H1 (cell line): Measurements from ENCODE around the gene ANKUB1. TPM values are rescaled to one million over a fixed set of nuclear protein-coding genes. Genes with fewer than 3 reads are reported as not detected.
"Not testable (repeated sequence)": the region's sequence is repeated elsewhere in the genome, so short reads cannot be mapped to it uniquely, and the experiment has no call there.

Experiments
- CTCF ChIA-PET: fragments of 300-600 bp; sonication (Branson Sonifier 250); formaldehyde crosslinking; loops from one replicate; lab custom pipeline; 2021; ENCODE audit not compliant: partially characterized antibody; lab: Charles Lee
- POLR2A ChIA-PET: fragments of 300-600 bp; sonication (Branson Sonifier 250); formaldehyde crosslinking; loops from one replicate; lab custom pipeline; 2021; ENCODE audit warnings: inconsistent platforms; ENCODE audit not compliant: partially characterized antibody; lab: Charles Lee
- DNase-seq, 2 experiments: peaks; one replicate each; pipeline versions ENCODE4 v3.0.0 to v3.0.0-alpha.2; 2010 to 2022; ENCODE audit warnings: low spot score in 2 of 2, low read depth in 1 of 2, mixed read lengths in 1 of 2
- FAIRE-seq: peaks from 2 replicates; lab custom pipeline; 2011; peaks lifted over from hg19 to GRCh38; lab: Jason Lieb, UNC
- H2AFZ ChIP-seq: 2 replicates; pipeline ENCODE4 v1.8.1; 2012; ENCODE audit warnings: low read length, inconsistent platforms
- H2AK5ac ChIP-seq: 2 replicates; pipeline ENCODE4 v1.6.1; 2013; ENCODE audit warnings: low read depth, low read length
- H2BK120ac ChIP-seq: replicated peaks from 2 replicates; pipeline ENCODE3; 2013; ENCODE audit warnings: low read depth, low read length, inconsistent platforms
- H2BK12ac ChIP-seq: 2 replicates; pipeline ENCODE4 v1.6.1; 2013; ENCODE audit warnings: low read depth, low read length
- H2BK15ac ChIP-seq: 2 replicates; pipeline ENCODE4 v1.6.1; 2013; ENCODE audit warnings: low read length
- H2BK20ac ChIP-seq: 2 replicates; pipeline ENCODE4 v1.6.1; 2013; ENCODE audit warnings: low read length
- H2BK5ac ChIP-seq: 2 replicates; pipeline ENCODE4 v1.6.1; 2013; ENCODE audit warnings: low read depth, low read length
- H3K14ac ChIP-seq: 2 replicates; pipeline ENCODE4 v1.6.1; 2013; ENCODE audit warnings: inconsistent platforms; ENCODE audit not compliant: insufficient read length
- H3K18ac ChIP-seq: 2 replicates; pipeline ENCODE4 v1.6.1; 2013; ENCODE audit warnings: low read length; ENCODE audit errors: extremely low read depth
- H3K23ac ChIP-seq: 2 replicates; pipeline ENCODE4 v1.6.1; 2013; ENCODE audit warnings: inconsistent platforms; ENCODE audit not compliant: insufficient read length
- H3K23me2 ChIP-seq: 2 replicates; pipeline ENCODE4 v1.6.1; 2013; ENCODE audit warnings: low read depth, low read length
- H3K27ac ChIP-seq: 2 replicates; pipeline ENCODE4 v1.6.1; 2011; ENCODE audit warnings: low read depth, low read length, inconsistent platforms
- H3K27me3 ChIP-seq, 4 experiments: replicated peaks in 1 of 4; 1 replicate in 1 of 4; 2 replicates in 3 of 4; pipeline versions ENCODE4 v1.6.1 to v1.8.1; 2011 to 2013; ENCODE audit warnings: low read length in 3 of 4, mild to moderate bottlenecking in 3 of 4, inconsistent platforms in 2 of 4, mixed read lengths in 2 of 4, moderate library complexity in 1 of 4; ENCODE audit not compliant: control insufficient read depth in 3 of 4, insufficient read depth in 3 of 4; ENCODE audit errors: extremely low read depth in 1 of 4
- H3K36me3 ChIP-seq, 4 experiments: 2 replicates each; pipeline versions ENCODE4 v1.6.1 to v1.8.1; 2011 to 2013; ENCODE audit warnings: mild to moderate bottlenecking in 4 of 4, low read length in 3 of 4, moderate library complexity in 2 of 4, control low read depth in 1 of 4, inconsistent platforms in 1 of 4; ENCODE audit not compliant: insufficient read depth in 4 of 4, control insufficient read depth in 2 of 4
- H3K4ac ChIP-seq: replicated peaks from 2 replicates; pipeline ENCODE3; 2013; ENCODE audit warnings: low read length, low read depth, mixed read lengths, inconsistent platforms; ENCODE audit not compliant: insufficient read length
- H3K4me1 ChIP-seq, 4 experiments: replicated peaks in 1 of 4; 1 replicate in 1 of 4; 2 replicates in 3 of 4; pipeline versions ENCODE4 v1.6.1 to v1.8.1; 2011 to 2013; ENCODE audit warnings: low read length in 3 of 4, inconsistent platforms in 2 of 4, mixed read lengths in 1 of 4; ENCODE audit not compliant: insufficient read depth in 4 of 4, control insufficient read depth in 3 of 4
- H3K4me2 ChIP-seq, 2 experiments: 2 replicates each; pipeline versions ENCODE4 v1.6.1 to v1.8.1; 2011 to 2013; ENCODE audit warnings: low read depth in 2 of 2, low read length in 2 of 2, control low read depth in 1 of 2, inconsistent platforms in 1 of 2, mild to moderate bottlenecking in 1 of 2; ENCODE audit not compliant: insufficient read depth in 1 of 2
- H3K4me3 ChIP-seq, 4 experiments: fragments of 200-600, 300-600 bp in 1 of 4; sonication (generic), shearing (Covaris generic), sonication (Bioruptor Twin) in 1 of 4; 2 replicates each; pipeline versions ENCODE4 v1.5.1 to v1.8.1; 2011 to 2016; ENCODE audit warnings: low read length in 4 of 4, low read depth in 3 of 4, control low read depth in 2 of 4, inconsistent platforms in 2 of 4, mild to moderate bottlenecking in 2 of 4, mixed read lengths in 1 of 4, moderate library complexity in 1 of 4; ENCODE audit not compliant: insufficient read depth in 2 of 4; ENCODE audit errors: extremely low read depth in 1 of 4
- H3K56ac ChIP-seq: replicated peaks from 2 replicates; pipeline ENCODE3; 2013; ENCODE audit warnings: low read depth, mild to moderate bottlenecking, mixed read lengths, low read length, inconsistent platforms; ENCODE audit not compliant: insufficient read length
- H3K79me1 ChIP-seq: 2 replicates; pipeline ENCODE4 v1.6.1; 2013; ENCODE audit warnings: low read depth, low read length, control low read depth
- H3K79me2 ChIP-seq, 2 experiments: 2 replicates each; pipeline versions ENCODE4 v1.6.1 to v1.8.1; 2012 to 2013; ENCODE audit warnings: low read length in 2 of 2, mild to moderate bottlenecking in 2 of 2, inconsistent platforms in 1 of 2; ENCODE audit not compliant: insufficient read depth in 2 of 2, control insufficient read depth in 1 of 2
- H3K9ac ChIP-seq, 4 experiments: replicated peaks in 1 of 4; 1 replicate in 1 of 4; 2 replicates in 3 of 4; pipeline versions ENCODE4 v1.6.1 to v1.8.1; 2011 to 2013; ENCODE audit warnings: low read depth in 3 of 4, low read length in 3 of 4, control low read depth in 2 of 4, mild to moderate bottlenecking in 2 of 4, moderate library complexity in 2 of 4, inconsistent platforms in 1 of 4; ENCODE audit errors: extremely low read depth in 1 of 4
- H3K9me3 ChIP-seq, 2 experiments: 2 replicates each; pipeline versions ENCODE4 v1.6.1 to v1.8.1; 2012 to 2013; ENCODE audit warnings: mild to moderate bottlenecking in 2 of 2, moderate library complexity in 2 of 2, control low read depth in 1 of 2, inconsistent platforms in 1 of 2, low read depth in 1 of 2, low read length in 1 of 2, mixed read lengths in 1 of 2; ENCODE audit not compliant: insufficient read depth in 2 of 2
- H4K20me1 ChIP-seq, 2 experiments: replicated peaks in 1 of 2; 2 replicates each; pipeline versions ENCODE3 to v1.8.1; 2011 to 2013; ENCODE audit warnings: inconsistent platforms in 2 of 2, low read length in 2 of 2, mild to moderate bottlenecking in 1 of 2; ENCODE audit not compliant: insufficient read depth in 2 of 2, control insufficient read depth in 1 of 2
- H4K5ac ChIP-seq: 2 replicates; pipeline ENCODE4 v1.6.1; 2013; ENCODE audit warnings: low read length, low read depth, mixed read lengths, inconsistent platforms; ENCODE audit not compliant: insufficient read length
- H4K8ac ChIP-seq: 2 replicates; pipeline ENCODE4 v1.8.0; 2013; ENCODE audit warnings: mild to moderate bottlenecking, moderate library complexity, low read length, inconsistent platforms; ENCODE audit not compliant: insufficient read depth; ENCODE audit errors: extremely low read depth
- H4K91ac ChIP-seq: replicated peaks from 2 replicates; pipeline ENCODE3; 2013; ENCODE audit warnings: low read length, mixed read lengths, inconsistent platforms; ENCODE audit not compliant: insufficient read length
- WGBS, 2 experiments: shearing (Covaris generic) in 1 of 2; methylation state at CpG; one replicate each; pipeline versions ENCODE4 v1.1.6 to v1.1.7; 2013 to 2015; ENCODE audit warnings: low lambda C conversion rate in 2 of 2, mixed read lengths in 2 of 2, inconsistent platforms in 1 of 2, low coverage in 1 of 2, missing lambda C conversion rate in 1 of 2; ENCODE audit not compliant: insufficient replicate concordance in 2 of 2, insufficient coverage in 1 of 2, insufficient read length in 1 of 2; ENCODE audit errors: extremely low coverage in 1 of 2, missing lambda C conversion rate in 1 of 2; 5-methylcytosine and 5-hydroxymethylcytosine counted together
- polyA plus RNA-seq, 7 experiments: library from polyadenylated mRNA; depleted of rRNA in 3 of 7; stranded (reverse) in 5 of 7; unstranded in 2 of 7; fragments of >200 nt in 5 of 7; fragments of 200-250 nt in 2 of 7; gene quantifications; 1 replicate in 5 of 7; 2 replicates in 1 of 7; 4 replicates in 1 of 7; pipeline versions ENCODE4 v1.2.1 to v1.2.3, GENCODE V29; 2011 to 2013; ENCODE audit warnings: missing spikeins in 2 of 7, mixed read lengths in 2 of 7
- total RNA-seq: library from RNA; stranded (reverse); fragmentation: NEBNext Ultra II Directional; extraction: Animal tissue kit (Norgen Biotek cat#: 25700); gene quantifications from 2 replicates; pipeline ENCODE4 v1.2.1, GENCODE V29; 2021

Gene ANKUB1
- total and polyA plus RNA-seq, 2 of the 8 experiments (the other 6 are each of a cell fraction or from before 2014, with no cell fraction given) = not detected

DNA sequence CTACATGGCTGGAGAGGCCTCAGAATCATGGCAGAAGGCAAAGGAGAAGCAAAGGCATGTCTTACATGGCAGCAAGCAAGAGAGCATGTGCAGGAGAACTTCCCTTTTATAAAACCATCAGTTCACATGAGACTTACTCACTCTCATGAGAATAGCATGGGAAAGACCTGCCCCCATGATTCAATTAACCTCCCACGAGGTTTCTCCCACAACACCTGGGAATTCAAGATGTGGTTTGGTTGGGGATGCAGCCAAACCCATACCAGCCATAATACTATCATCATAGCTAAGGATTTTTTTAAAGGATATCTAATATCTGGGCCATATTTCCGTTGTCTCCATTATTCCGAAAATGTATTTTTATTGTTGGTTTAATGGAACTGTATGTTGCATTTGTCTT is 47.1 kb upstream of the ANKUB1 start:
- CTCF ChIA-PET = not testable (repeated sequence)

DNA sequence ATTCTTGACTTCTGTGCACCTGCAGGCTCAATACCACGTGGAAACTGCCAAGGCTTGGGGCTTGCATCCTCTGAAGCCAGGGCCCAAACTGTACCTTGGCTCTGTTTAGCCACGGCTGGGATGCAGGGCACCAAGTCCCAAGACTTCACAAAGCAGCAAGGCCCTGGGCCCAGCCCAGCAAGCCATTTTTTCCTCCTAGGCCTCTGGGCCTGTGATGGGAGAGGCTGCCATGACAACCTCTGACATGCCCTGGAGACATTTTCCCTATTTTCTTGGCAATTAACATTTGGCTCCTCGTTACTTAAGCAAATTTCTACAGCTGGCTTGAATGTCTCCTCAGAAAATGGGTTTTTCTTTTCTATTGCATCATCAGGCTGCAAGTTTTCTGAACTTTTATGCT is 46.1 kb upstream of the ANKUB1 start:
- H3K27me3 ChIP-seq, H4K5ac ChIP-seq, FAIRE-seq, H3K9ac ChIP-seq, H2AK5ac ChIP-seq, POLR2A ChIA-PET, H3K56ac ChIP-seq, H4K20me1 ChIP-seq, H4K91ac ChIP-seq, DNase-seq, H3K23me2 ChIP-seq, H3K18ac ChIP-seq, H3K27ac ChIP-seq, H2AFZ ChIP-seq, CTCF ChIA-PET, H3K4me1 ChIP-seq, H3K23ac ChIP-seq, H3K4me3 ChIP-seq, H3K4me2 ChIP-seq, H3K79me1 ChIP-seq, H3K14ac ChIP-seq, H2BK5ac ChIP-seq, H2BK120ac ChIP-seq, H3K4ac ChIP-seq, H2BK12ac ChIP-seq, H2BK20ac ChIP-seq, H4K8ac ChIP-seq, H2BK15ac ChIP-seq: not testable (repeated sequence)
- WGBS, 2 experiments = 75% methylated on average over 3 of the region's 3 CpGs; no CpG with 5 or more reads in 1 of the 2 experiments
- peaks cover 20 to 31% of the 10 kb centered on the region in 2 experiments for H3K9me3 ChIP-seq
- peaks cover 0 to 12% (median 3%) of the 10 kb centered on the region in 4 experiments; a peak in 3 of 8 replicates for H3K36me3 ChIP-seq
- H3K79me2 ChIP-seq = peaks cover 0 to 78% of the 10 kb centered on the region in 2 experiments; a peak in 2 of 4 replicates

More for the DNA sequence above, 47.1 kb upstream of the ANKUB1 start:
- H2BK5ac ChIP-seq, H3K27ac ChIP-seq, H3K4me2 ChIP-seq, H3K79me1 ChIP-seq, H2BK15ac ChIP-seq, H3K4me3 ChIP-seq, H2AFZ ChIP-seq, H3K18ac ChIP-seq, H3K14ac ChIP-seq, H2BK20ac ChIP-seq, H2BK120ac ChIP-seq, H3K27me3 ChIP-seq, H4K8ac ChIP-seq, DNase-seq, H2AK5ac ChIP-seq, H3K4me1 ChIP-seq, H4K20me1 ChIP-seq, H3K23me2 ChIP-seq, H3K23ac ChIP-seq, FAIRE-seq, H3K4ac ChIP-seq, H4K5ac ChIP-seq, H4K91ac ChIP-seq, H3K9ac ChIP-seq, POLR2A ChIA-PET, H2BK12ac ChIP-seq, H3K56ac ChIP-seq: not testable (repeated sequence)
- H3K9me3 ChIP-seq = peaks cover 17 to 22% of the 10 kb centered on the region in 2 experiments
- 86% methylated on average over 3 of the region's 3 CpGs; no CpG with 5 or more reads in 1 of the 2 experiments for WGBS, 2 experiments
- peaks cover 0 to 78% of the 10 kb centered on the region in 2 experiments; a peak in 2 of 4 replicates for H3K79me2 ChIP-seq
- peaks cover 0 to 12% (median 2%) of the 10 kb centered on the region in 4 experiments; a peak in 2 of 8 replicates for H3K36me3 ChIP-seq
